Neuronal stem cell (in vitro differentiated cells): ENCODE data around the gene TRMO. TPM values are rescaled to one million over a fixed set of nuclear protein-coding genes. Genes with fewer than 3 reads are reported as not detected.

Source experiments
- DNase-seq: peaks from one replicate; pipeline ENCODE4 v3.0.0-alpha.2; 2013; ENCODE audit warnings: low spot score
- H2AFZ ChIP-seq: one replicate; pipeline ENCODE4 v1.6.1; 2013; ENCODE audit warnings: mild to moderate bottlenecking, low read length, inconsistent platforms
- H2AK5ac ChIP-seq: 2 replicates; pipeline ENCODE4 v1.6.1; 2013; ENCODE audit warnings: low read depth, mild to moderate bottlenecking, inconsistent platforms, low read length, moderate library complexity, mixed read lengths
- H2BK120ac ChIP-seq: 2 replicates; pipeline ENCODE4 v1.6.1; 2013; ENCODE audit warnings: low read depth, mild to moderate bottlenecking, inconsistent platforms, low read length, moderate library complexity, mixed read lengths
- H2BK12ac ChIP-seq: one replicate; pipeline ENCODE4 v1.6.1; 2013; ENCODE audit warnings: low read length, inconsistent platforms
- H2BK15ac ChIP-seq: 2 replicates; pipeline ENCODE4 v1.6.1; 2013; ENCODE audit warnings: mild to moderate bottlenecking, low read length, inconsistent platforms, mixed read lengths
- H2BK5ac ChIP-seq: one replicate; pipeline ENCODE4 v1.6.1; 2013; ENCODE audit warnings: inconsistent platforms, mild to moderate bottlenecking, low read length, moderate library complexity
- H3K14ac ChIP-seq: one replicate; pipeline ENCODE4 v1.6.1; 2013; ENCODE audit warnings: low read length, inconsistent platforms
- H3K18ac ChIP-seq: 2 replicates; pipeline ENCODE4 v1.6.1; 2013; ENCODE audit warnings: low read length, inconsistent platforms
- H3K23ac ChIP-seq: 2 replicates; pipeline ENCODE4 v1.6.1; 2013; ENCODE audit warnings: low read depth, mild to moderate bottlenecking, mixed read lengths, low read length, inconsistent platforms; ENCODE audit not compliant: poor library complexity
- H3K27ac ChIP-seq: replicated peaks from 3 replicates; pipeline ENCODE4 v1.5.1; 2013; ENCODE audit warnings: low read length, inconsistent platforms
- H3K27me3 ChIP-seq, 3 experiments: 2 replicates each; pipeline ENCODE4 v1.6.1; 2013; ENCODE audit warnings: low read length in 3 of 3, mild to moderate bottlenecking in 2 of 3, inconsistent platforms in 1 of 3, low read depth in 1 of 3, mixed read lengths in 1 of 3, moderate library complexity in 1 of 3; ENCODE audit not compliant: control insufficient read depth in 3 of 3, insufficient read depth in 3 of 3
- H3K36me3 ChIP-seq, 2 donors: replicated peaks in 1 of 2; 2 replicates each; pipeline ENCODE4 v1.6.1; 2013; ENCODE audit warnings: low read length in 2 of 2; ENCODE audit not compliant: control insufficient read depth in 2 of 2, insufficient read depth in 2 of 2
- H3K4ac ChIP-seq: 2 replicates; pipeline ENCODE4 v1.6.1; 2013; ENCODE audit warnings: inconsistent platforms, mild to moderate bottlenecking, low read length, moderate library complexity
- H3K4me1 ChIP-seq, 2 donors: 1 replicate in 1 of 2; 2 replicates in 1 of 2; pipeline ENCODE4 v1.6.1; 2013; ENCODE audit warnings: low read length in 2 of 2, low read depth in 1 of 2; ENCODE audit not compliant: control insufficient read depth in 2 of 2, insufficient read depth in 1 of 2
- H3K4me2 ChIP-seq: one replicate; pipeline ENCODE4 v1.6.1; 2013; ENCODE audit warnings: mild to moderate bottlenecking, low read length, inconsistent platforms; ENCODE audit not compliant: insufficient read depth, poor library complexity, severe bottlenecking
- H3K4me3 ChIP-seq, 2 donors: 2 replicates each; pipeline ENCODE4 v1.5.1; 2013; ENCODE audit warnings: low read length in 2 of 2, mild to moderate bottlenecking in 2 of 2, inconsistent platforms in 1 of 2, moderate library complexity in 1 of 2
- H3K79me1 ChIP-seq: one replicate; pipeline ENCODE4 v1.6.1; 2013; ENCODE audit warnings: low read depth, mild to moderate bottlenecking, inconsistent platforms, low read length, moderate library complexity
- H3K9ac ChIP-seq: one replicate; pipeline ENCODE4 v1.6.1; 2013; ENCODE audit warnings: mild to moderate bottlenecking, low read depth, low read length, inconsistent platforms; ENCODE audit not compliant: poor library complexity
- H3K9me3 ChIP-seq, 2 donors: replicated peaks in 1 of 2; 2 replicates each; pipeline versions ENCODE3 to v1.6.1; 2013; ENCODE audit warnings: low read length in 2 of 2, mild to moderate bottlenecking in 2 of 2, inconsistent platforms in 1 of 2, low read depth in 1 of 2, mixed read lengths in 1 of 2, moderate library complexity in 1 of 2; ENCODE audit not compliant: control insufficient read depth in 2 of 2, insufficient read depth in 1 of 2
- H4K8ac ChIP-seq: one replicate; pipeline ENCODE4 v1.6.1; 2013; ENCODE audit warnings: low read depth, mild to moderate bottlenecking, inconsistent platforms, low read length, moderate library complexity
- H4K91ac ChIP-seq: one replicate; pipeline ENCODE4 v1.6.1; 2013; ENCODE audit warnings: low read length, low read depth, mild to moderate bottlenecking, inconsistent platforms; ENCODE audit not compliant: poor library complexity
- WGBS, 2 donors: extraction: QIAGEN DNeasy Blood & Tissue Kit; methylation state at CpG; one replicate each; pipeline ENCODE4 v1.1.7; 2013; ENCODE audit warnings: missing lambda C conversion rate in 2 of 2, mixed read lengths in 1 of 2; ENCODE audit not compliant: insufficient read length in 2 of 2, insufficient replicate concordance in 1 of 2; ENCODE audit errors: extremely low coverage in 2 of 2; 5-methylcytosine and 5-hydroxymethylcytosine counted together
- polyA plus RNA-seq, 2 experiments: library from polyadenylated mRNA; stranded (reverse); fragments of 200-250 nt; gene quantifications; one replicate each; pipeline ENCODE4 v1.2.3, GENCODE V29; 2013

The TRMO gene, protein sequence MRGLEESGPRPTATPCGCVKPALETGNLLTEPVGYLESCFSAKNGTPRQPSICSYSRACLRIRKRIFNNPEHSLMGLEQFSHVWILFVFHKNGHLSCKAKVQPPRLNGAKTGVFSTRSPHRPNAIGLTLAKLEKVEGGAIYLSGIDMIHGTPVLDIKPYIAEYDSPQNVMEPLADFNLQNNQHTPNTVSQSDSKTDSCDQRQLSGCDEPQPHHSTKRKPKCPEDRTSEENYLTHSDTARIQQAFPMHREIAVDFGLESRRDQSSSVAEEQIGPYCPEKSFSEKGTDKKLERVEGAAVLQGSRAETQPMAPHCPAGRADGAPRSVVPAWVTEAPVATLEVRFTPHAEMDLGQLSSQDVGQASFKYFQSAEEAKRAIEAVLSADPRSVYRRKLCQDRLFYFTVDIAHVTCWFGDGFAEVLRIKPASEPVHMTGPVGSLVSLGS
- polyA plus RNA-seq (2013, experiment 1 of 2): 3.5 TPM
- polyA plus RNA-seq (2013, experiment 2 of 2): 4.1 TPM

DNA sequence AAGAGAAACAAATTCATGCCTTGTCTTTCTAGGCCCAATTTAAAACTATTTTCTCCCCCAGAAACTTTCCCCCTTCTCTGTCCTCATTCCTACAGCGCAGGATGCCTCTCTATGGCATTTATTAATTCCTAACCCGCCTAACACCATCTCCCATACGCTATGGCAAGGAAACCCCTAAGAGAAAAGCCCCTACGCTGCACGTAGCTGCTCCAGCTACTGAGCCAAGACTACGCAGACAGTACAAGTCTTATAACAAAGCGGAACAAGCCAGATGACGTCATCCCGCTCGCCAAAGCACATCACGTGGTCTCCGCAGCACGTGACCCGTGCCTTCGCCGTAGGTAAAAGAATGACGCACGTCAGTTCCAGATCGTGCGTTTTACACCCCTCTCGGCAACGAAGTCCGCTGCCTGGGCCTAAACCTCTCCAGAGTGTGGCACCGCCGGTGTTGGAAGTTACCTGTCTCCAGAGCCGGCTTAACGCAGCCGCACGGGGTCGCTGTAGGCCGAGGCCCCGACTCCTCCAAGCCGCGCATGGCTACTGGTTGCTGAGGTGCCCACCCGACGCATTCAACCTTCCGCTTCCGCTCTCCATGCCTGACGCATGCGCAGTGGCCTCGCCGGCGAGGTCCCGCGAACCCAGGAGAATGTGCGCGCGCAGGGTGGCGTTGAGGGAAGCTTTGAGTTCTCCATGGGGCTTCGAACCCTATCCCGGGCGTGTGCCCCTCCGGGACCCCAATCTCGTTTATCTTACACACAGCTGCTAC, at the start of gene TRMO:
Gene TRMO, minus strand, starts transcription at position 542 of the 766 bp plus-strand sequence. Its CDS starts 7 bp downstream, at position 535.
- H2AK5ac ChIP-seq: no peak within 1 kb of the TSS
- no peak within 1 kb of the TSS for H2BK15ac ChIP-seq
- H2AFZ ChIP-seq: peak within 1 kb of the TSS; percentile 90
- peak within 1 kb of the TSS; percentile 71 for H3K9ac ChIP-seq
- H3K4ac ChIP-seq: no peak within 1 kb of the TSS
- no peak within 1 kb of the TSS for H4K91ac ChIP-seq
- no peak within 1 kb of the TSS for H2BK12ac ChIP-seq
- H3K27me3 ChIP-seq: peaks cover 0 to 14% (median 9%) of the 10 kb centered on the region in 3 experiments
- H3K79me1 ChIP-seq: no peaks in the 10 kb centered on the region
- peak within 1 kb of the TSS; percentile 85 for H3K4me2 ChIP-seq
- H3K4me1 ChIP-seq: peaks cover 0 to 2% of the 10 kb centered on the region in 2 donors
- H4K8ac ChIP-seq: peak within 1 kb of the TSS; percentile 89
- H3K23ac ChIP-seq: peak within 1 kb of the TSS; percentile 37
- no peaks in the 10 kb centered on the region for H3K9me3 ChIP-seq
- WGBS, 2 donors: no CpG with 5 or more reads among the region's 54 CpGs
- H3K36me3 ChIP-seq: no peaks in the 10 kb centered on the region
- no peak within 1 kb of the TSS for H3K14ac ChIP-seq
- DNase-seq: peak; percentile 98
- H2BK120ac ChIP-seq: no peak within 1 kb of the TSS
- H2BK5ac ChIP-seq: peak within 1 kb of the TSS; percentile 70
- H3K4me3 ChIP-seq: peak within 1 kb of the TSS; percentile 54 to 85
- H3K18ac ChIP-seq: peak within 1 kb of the TSS; percentile 96
- H3K27ac ChIP-seq: peak within 1 kb of the TSS; percentile 84

DNA sequence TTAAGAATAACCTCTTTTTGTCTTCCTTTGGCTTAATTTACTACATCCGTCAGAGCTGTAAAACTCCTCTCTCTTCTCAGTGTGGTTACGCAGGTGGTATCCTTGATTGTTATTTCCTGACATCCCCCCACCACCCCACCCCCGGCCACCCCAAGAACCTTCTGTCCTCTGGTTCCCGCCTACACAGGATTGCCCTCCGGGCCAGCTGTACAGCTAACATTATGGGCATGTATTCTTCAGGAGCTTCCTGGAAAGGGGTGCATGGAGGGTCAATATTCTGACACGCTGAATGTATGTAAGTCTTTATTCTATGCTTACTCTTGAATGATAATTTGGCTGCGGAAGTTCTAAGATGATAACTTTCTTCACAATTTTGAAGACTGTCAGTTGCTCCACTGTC, 47.9 kb upstream of the TRMO start:
- Histone ChIP-seq H2BK5ac (no peak overlapping the region), H3K79me1 (no peaks in the 10 kb centered on the region), H2AK5ac (no peak overlapping the region), H3K27me3 (peaks cover 0 to 23% (median 0%) of the 10 kb centered on the region in 3 experiments), H2AFZ (no peak overlapping the region), H3K9ac (no peak overlapping the region), H3K4ac (no peak overlapping the region), H2BK15ac (no peak overlapping the region), H3K27ac (no peak overlapping the region), H2BK120ac (no peak overlapping the region), H3K36me3 (no peaks in the 10 kb centered on the region), H3K14ac (no peak overlapping the region), H3K18ac (no peak overlapping the region), H4K8ac (no peak overlapping the region), H2BK12ac (no peak overlapping the region), H3K4me1 (no peaks in the 10 kb centered on the region), H3K23ac (no peak overlapping the region), H3K4me3 (no peak overlapping the region), H3K4me2 (no peak overlapping the region), H3K9me3 (no peaks in the 10 kb centered on the region), H4K91ac (no peak overlapping the region)
- no CpG with 5 or more reads among the region's 7 CpGs for WGBS, 2 donors
- DNase-seq: no peak

DNA sequence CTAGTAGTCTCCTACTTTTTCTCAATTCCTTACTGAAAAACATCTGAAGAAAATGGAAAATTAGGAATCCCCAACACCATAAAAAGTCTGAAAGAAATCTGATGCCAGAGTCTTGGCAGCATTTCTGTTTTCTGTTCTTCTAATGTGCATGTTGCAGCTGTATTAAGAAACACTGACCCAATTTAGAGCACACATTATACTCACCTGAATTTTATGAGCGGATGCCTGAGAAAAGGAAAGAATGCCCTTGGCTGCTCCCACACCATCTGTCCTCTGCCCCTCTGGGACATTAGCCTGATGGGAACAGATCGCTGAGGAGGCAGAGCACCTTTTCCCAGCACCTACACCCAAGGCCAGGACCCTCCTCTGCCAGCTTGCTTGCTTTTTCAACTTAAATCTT, 46.7 kb upstream of the TRMO start:
- Histone ChIP-seq H4K8ac (no peak overlapping the region), H2AFZ (no peak overlapping the region), H2AK5ac (no peak overlapping the region), H3K4ac (no peak overlapping the region), H2BK15ac (no peak overlapping the region), H3K4me2 (no peak overlapping the region), H3K18ac (no peak overlapping the region), H3K9ac (no peak overlapping the region), H3K36me3 (no peaks in the 10 kb centered on the region), H3K4me1 (no peaks in the 10 kb centered on the region), H3K23ac (no peak overlapping the region), H3K27me3 (peaks cover 0 to 33% (median 0%) of the 10 kb centered on the region in 3 experiments), H2BK120ac (no peak overlapping the region), H4K91ac (no peak overlapping the region), H2BK12ac (no peak overlapping the region), H3K14ac (no peak overlapping the region), H3K27ac (no peak overlapping the region), H3K79me1 (no peaks in the 10 kb centered on the region), H3K9me3 (no peaks in the 10 kb centered on the region), H3K4me3 (no peak overlapping the region), H2BK5ac (no peak overlapping the region)
- no peak for DNase-seq
- WGBS, 2 donors: no CpG with 5 or more reads among the region's 2 CpGs

DNA sequence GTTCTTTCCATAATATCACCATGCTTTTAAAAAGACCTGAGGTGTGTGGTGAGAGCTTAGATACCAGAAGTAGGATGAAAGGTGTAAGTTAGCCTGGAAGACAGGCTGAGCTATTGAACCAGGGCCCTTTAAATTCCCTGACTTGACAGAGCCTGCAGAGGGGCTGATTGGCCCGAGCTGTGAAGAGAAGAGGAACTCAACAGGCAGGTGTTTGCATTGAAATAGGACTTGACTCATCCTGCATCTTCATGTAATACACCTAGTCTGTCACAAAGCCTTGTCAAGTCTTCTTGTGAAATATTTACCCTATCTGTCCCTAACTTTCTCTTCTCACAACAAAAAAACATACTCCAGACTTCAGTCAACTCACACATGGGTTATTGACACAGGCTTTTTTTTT, 44.2 kb upstream of the TRMO start:
- Histone ChIP-seq H3K23ac (no peak overlapping the region), H2AK5ac (no peak overlapping the region), H3K9ac (no peak overlapping the region), H2BK12ac (no peak overlapping the region), H4K91ac (no peak overlapping the region), H2AFZ (no peak overlapping the region), H3K4me1 (no peaks in the 10 kb centered on the region), H3K4me3 (no peak overlapping the region), H2BK120ac (no peak overlapping the region), H3K27me3 (peaks cover 0 to 44% (median 0%) of the 10 kb centered on the region in 3 experiments), H3K36me3 (no peaks in the 10 kb centered on the region), H3K4ac (no peak overlapping the region), H4K8ac (no peak overlapping the region), H3K18ac (no peak overlapping the region), H3K27ac (no peak overlapping the region), H3K14ac (no peak overlapping the region), H3K4me2 (no peak overlapping the region), H2BK5ac (no peak overlapping the region), H3K79me1 (no peaks in the 10 kb centered on the region), H2BK15ac (no peak overlapping the region), H3K9me3 (no peaks in the 10 kb centered on the region)
- no peak for DNase-seq
- no CpG with 5 or more reads among the region's 1 CpG for WGBS, 2 donors
